HG03442 (cell line): ENCODE results near the gene SMIM26.

ENCODE experiments used
- ATAC-seq: cut with Tn5 transposase; IDR thresholded peaks from one replicate; pipeline ENCODE4 v1.9.1; 2021; ENCODE audit warnings: mild to moderate bottlenecking, moderate library complexity; ENCODE audit not compliant: unreplicated experiment

Gene SMIM26

GRCh38 chr20:18578581-18578980 is 11.3 kb downstream of the SMIM26 start:
- ATAC-seq: no peak

GRCh38 chr20:18580012-18580411 is 12.8 kb downstream of the SMIM26 start:
- ATAC-seq: no peak

- ATAC-seq: no peak
Measured at GRCh38 chr20:18585134-18585533, 17.9 kb downstream of the SMIM26 start.

- peak; percentile 82 for ATAC-seq
Measured at GRCh38 chr20:18587665-18588573, 20.7 kb downstream of the SMIM26 start, which contains the start of gene DTD1. Gene DTD1 (plus strand): TSS chr20:18588054. CDS start chr20:18588073, 19 bp downstream.

- ATAC-seq: peak; percentile 7
Measured at GRCh38 chr20:18588574-18588933, 21.3 kb downstream of the SMIM26 start.

- ATAC-seq: no peak
Measured at GRCh38 chr20:18589941-18590674, 22.9 kb downstream of the SMIM26 start.

- ATAC-seq: no peak
Measured at GRCh38 chr20:18596270-18596669, 29.0 kb downstream of the SMIM26 start.

GRCh38 chr20:18609741-18610140 is 42.5 kb downstream of the SMIM26 start:
- ATAC-seq: no peak

GRCh38 chr20:18611492-18611891 is 44.3 kb downstream of the SMIM26 start:
- ATAC-seq: no peak

GRCh38 chr20:18613553-18613952 is 46.3 kb downstream of the SMIM26 start:
- ATAC-seq: no peak

GRCh38 chr20:18614244-18614643 is 47.0 kb downstream of the SMIM26 start:
- ATAC-seq: no peak

GRCh38 chr20:18615020-18615650 is 47.9 kb downstream of the SMIM26 start:
- ATAC-seq: no peak
